Embryonic facial prominence (tissue), 1 donor: ENCODE measurements around the gene SIK2.

Experiments used
- DNase-seq: peaks from one replicate; pipeline ENCODE4 v3.0.0-alpha.2; 2016; ENCODE audit errors: extremely low spot score

SIK2 gene

DNA sequence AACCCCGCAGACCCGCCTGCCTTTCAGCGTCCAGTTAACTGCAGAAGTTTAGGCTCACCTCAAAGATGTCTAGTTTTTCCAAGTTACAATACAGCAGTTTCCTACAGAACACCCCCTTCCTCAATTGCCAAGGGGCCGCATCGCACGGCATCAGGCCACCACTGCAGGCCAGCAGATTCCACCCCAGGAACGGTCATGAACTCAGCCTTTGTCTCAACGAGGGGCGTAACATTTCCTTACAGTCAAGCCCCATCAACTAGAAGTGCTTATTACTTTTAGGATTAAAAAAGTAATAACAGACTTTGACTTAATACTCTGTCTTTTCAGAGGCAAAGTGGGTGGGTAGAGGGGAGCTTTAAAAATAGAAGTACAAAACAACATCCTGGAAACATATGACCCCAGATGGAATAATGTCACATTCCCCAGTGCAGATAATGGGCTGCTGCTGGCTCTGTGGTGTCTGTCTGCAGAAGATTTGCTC lies 127.6 kb downstream of the SIK2 start:
- no peak for DNase-seq

DNA sequence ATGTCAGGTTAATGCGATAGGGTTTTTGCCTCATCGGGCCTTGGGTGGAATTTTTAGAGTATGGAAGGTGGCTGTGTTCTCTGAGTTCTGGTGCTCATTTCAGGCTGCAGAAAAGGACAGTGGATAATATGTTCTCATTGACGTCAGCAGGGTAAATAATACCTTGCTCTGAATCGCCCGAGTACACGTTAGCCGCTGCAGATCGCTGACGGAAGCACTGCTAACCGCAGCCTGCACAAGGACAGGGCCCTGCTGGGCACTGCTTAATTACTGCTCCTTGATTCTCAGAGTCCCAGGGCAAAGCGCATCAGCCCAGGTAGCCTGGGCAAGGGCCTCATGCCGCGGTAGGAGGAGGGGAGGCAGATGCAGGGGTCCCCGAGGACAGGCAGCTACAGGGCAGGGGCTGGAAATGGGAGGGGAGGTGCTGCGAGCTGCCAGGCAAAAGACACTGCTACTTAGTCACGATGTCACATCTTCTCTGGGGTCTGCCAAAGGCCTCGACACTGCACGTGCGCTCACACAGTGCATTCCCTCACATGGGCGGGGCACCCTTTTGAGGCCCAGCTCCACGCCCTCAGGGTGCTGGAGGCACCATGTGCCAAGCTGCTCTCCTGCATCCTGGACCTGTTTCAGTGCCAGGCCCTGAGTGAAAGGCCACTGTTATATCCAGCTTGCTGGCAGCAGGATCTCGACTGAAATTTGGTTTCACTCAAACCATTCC lies 128.8 kb downstream of the SIK2 start:
- no peak for DNase-seq

DNA sequence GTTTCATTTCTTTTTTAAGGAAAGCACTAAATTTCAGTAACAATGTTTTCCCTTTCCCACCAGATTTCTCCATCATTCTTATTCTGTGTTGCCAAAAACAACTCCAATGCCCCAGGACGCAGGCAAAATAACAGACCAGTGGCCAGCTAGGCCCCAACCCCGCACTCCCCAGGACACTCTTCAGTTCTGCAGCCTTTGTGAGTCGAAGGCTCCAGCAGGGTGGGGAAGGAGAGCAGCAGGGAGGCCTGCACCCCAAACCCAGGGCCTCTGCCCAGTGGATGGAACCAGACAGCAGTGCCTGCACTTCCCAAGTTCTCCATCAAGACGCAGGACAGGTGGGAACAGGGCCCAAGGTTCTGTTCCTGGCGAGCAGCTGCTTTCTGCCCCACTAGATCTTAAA lies 129.6 kb downstream of the SIK2 start:
- no peak for DNase-seq

DNA sequence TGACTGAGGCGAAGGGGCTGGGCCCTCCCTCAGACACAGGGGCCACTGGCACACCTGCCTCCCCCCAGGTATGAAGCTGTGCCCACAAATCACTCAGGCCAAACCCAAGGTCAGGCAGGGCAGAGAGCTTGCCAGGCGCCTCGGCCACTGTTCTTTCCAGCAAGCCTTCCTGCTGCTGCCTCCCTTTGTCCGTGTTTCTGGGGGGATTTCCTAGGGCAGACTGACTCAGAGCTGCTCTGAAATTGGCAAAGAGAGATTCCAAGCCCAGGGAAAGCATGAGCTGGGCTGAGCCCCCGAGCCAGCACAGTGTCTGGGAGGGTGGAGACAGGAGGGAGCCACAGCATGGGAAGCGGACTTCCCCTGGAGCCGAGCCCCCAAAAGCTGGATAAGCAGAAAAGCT lies 130.8 kb downstream of the SIK2 start:
- no peak for DNase-seq

DNA sequence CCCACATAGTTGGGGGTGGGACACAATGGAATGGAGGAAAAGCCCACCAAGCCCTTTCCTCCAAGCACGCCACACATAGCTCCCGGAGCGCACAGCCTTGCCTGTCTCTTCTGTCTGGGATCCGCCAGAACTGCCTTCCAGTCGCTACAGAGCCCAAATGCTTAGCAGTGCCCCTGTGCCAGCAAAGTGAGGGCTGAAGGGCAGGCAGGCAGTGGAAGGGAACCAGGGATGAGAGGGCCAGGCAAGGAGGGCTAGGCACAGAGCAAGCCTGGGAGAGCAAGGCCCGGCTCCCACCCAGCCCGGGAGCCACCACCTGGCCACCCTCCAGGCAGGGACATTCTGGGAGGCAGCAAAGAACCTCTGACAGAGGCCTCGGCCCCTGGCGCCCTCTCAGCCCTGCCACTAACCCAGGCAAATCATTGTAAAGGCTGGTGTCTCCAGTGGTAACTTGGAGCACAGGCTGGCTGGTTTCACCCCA lies 131.4 kb downstream of the SIK2 start:
- DNase-seq, result no peak

DNA sequence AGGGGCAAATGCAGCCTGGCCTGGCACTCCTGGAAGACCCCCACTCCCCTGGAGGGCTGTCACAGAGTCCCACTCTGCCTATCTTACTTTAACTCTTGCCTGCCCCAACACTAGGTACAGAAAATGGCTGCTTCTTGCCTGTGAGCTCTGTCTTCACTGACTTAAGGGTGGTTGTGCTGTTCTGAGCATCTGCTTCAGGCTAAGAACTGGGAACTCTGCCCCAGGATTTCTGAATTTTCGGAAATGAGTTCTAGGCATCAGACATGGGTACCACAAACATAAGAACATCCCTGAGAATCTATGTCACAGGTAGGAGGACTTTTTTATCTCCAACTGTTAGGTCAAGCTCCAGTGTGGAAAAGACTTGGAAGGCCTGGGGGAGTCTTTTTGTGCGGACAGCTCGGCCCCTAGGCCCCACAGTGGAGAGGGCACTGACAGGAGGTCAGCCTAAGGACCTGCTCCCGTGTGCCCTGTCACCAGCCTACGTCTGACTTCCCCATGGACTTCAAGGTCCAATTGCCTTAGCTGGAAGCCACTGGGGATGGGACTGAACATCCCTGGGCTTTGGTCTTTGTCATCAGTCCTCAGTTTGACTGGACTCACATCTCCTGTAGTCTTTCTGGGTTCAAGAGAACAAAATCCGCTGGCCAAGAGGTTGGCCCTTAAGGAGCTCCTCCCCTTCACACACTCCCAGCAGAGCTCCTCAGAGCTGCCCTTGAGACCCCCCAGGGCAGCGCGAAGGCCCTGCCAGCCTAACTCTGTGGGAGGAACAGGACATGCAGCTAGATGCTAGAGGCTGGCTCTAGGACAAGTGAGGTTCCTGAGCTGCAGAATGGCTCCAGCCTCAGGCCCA lies 132.1 kb downstream of the SIK2 start:
- DNase-seq, result no peak

DNA sequence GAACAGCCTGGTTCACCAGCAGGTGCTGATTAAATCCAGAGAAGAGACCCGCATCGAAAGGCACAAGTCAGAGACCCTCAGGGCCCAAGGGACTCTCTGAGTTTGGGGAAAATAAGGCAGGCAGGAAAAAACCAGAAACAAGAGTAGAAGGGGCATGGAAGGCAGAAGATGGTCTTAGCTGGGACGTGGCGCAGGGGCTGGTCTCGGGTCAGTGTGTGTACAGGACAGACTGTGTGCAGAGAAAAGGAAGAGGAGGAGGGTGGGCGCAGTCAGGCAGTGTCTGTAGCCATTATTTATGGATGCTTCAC lies 132.7 kb downstream of the SIK2 start:
- no peak for DNase-seq

DNA sequence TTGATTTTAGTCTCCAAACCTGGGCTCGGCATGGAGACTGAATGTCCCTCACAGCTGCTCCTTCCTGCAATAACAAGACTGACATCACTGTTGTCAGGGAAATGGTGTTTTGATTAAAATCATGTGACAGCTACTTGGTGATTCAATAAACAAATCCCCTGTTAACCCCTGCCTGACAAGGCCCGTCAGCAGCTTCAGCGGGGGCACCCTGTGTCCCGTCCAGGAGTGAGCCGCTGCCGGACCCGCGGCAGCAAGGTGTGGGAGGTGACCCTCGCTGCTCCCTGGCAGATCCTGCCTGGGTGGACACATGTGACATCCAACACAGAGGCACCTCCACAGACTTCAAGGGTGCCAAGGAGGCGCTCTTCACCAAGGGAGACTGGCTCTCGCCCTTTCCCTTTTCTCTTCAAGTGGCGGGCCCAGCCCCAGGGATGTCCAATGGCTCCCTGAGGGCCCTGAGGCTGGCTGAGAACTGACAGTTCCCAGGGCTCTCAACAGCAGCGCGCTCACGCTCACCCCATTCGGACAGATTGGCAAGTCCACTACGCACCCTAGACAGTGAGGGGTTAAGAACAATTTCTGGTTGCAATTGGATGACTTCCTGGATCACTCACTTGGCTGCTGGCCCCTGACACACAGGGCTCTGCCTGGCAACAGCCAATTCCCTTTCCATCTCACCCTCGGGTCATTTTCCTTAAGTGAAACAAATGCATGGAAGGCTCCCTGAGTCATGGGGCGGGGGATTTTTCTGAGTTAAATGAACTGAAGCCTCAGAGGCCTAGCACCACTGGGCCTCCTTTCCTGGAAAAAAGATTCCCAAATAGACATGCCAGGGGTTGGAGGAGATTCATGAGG lies 133.2 kb downstream of the SIK2 start:
- peak; percentile 85 for DNase-seq

DNA sequence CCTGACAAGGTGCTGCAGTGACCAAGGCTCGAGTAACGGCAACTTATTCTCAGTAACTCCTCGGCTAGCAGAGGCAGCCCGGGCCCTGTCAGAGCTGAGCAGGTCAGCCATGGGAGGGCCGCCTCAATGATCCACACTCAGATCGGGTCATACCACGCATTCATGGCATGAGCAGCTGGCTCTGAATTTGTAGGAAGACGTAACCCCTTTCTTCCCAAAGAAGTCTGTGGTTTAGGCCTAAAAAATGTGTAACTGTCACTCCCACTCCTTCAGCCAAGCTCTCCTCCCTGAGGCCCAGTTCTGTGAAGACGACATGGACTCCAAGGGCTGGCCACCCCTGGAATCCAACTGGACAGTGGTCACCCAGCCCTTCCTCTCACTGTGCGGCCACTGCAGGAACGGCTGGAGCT lies 133.9 kb downstream of the SIK2 start:
- no peak for DNase-seq

DNA sequence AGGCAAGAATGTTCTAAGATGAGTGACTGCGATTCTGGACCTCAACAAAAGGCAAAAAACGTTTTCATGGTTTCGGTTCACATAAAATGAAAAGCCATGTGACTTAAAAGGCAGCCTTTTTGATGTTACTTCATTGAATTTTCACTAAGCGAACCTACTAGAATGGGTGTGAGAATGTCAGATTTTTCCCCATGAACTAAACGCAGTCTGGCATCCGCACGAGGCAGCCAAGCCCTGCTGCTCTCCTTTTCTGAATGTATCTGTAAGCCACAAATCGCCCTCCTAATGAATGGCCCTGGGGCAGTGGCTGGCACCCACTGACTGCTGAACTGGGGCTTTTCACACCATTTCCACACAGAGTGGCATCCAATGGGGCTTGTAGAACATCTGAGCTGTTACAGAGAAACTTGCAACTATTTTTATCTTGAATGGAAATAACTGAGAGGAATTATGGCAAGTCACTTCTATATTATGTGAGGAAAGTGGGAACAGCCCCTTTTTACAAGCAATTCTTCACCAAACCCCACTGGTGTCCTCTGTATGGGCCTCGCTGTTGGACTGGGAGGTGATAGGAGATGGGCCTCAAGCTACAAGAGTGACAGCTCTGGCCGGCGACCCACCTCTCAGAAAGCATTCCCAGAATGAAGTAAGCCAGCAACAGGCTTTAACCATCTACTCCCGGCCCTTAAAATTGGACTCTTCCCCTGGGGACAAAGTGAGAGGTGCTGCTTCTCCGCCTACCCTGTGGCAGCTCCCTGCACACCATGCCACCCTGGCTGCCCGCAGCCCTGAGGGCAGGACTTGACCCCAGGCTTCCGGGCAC lies 134.6 kb downstream of the SIK2 start:
- DNase-seq, result no peak

DNA sequence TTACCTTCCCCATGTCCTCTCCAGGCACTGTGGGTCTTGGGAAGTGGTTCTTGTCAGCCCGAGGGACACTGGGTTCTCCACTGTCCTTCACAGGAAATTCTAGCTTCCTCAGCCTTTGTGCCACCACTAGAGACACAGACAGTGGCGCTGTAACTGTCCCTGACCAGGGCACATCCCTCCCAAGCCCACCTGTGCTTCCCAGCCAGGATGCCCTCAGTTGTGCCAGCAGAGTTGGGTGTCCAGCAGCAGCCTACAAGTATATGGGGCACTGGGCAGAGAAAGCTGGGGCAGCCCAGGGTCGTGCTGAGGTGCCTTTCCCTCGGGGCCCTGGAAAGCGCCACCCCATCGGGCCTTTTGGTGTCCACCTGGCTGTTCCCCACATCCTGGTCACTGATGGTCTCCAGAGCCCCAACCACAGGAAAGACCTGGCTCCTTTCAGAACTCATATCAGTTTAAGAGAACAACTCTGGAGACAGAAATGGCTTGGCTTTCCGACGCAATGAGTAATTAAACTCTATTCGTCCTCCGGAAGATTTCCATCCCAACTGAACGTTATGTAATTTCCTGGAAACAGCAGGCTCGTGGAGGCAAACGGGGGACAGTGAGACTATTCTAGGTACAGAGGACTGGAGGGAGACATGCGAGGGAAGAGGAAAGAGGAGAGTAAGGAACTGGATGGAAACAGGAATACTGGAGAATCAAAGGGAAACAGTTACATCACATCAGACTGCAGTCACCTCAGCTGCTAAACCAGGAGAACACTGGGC lies 135.4 kb downstream of the SIK2 start:
- DNase-seq, result peak; percentile 20

DNA sequence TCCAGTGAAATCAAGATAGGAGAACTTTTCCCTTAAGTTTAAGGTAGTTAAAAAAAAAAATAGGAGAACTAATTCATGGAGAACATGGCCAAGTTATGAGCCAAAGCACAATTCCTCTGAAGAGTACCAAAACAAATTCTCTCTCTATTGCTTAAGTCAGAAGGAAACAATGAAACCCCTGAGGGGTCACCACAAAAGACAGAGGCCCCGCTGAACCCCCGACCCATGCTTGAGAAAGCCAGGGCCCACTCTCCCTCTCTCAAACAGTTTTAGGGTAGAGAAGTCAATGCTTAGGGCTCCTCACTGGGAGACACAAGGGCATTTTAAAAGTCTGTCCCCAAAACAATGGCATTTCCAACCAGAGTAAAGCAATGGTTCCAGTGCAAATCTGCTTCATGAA lies 137.1 kb downstream of the SIK2 start:
- DNase-seq, result no peak

DNA sequence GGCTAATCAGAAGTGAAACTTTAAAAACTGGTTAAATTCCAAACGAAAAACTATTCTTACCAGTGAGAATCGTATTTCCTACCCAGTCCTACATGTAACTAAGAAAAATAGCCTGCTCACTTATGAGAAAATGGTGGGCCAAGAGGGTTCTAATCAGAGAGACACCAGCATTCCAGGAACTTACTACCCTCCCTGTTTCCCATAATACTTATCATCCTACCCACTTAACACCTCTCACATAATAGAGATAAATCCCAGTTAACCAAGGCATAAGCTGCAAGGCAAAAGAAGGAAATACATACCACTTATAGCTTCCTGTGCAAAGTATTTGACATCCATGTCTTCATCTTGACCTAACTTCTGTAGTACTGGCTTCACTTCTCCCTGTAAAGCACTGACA lies 139.5 kb downstream of the SIK2 start:
- DNase-seq, result no peak

DNA sequence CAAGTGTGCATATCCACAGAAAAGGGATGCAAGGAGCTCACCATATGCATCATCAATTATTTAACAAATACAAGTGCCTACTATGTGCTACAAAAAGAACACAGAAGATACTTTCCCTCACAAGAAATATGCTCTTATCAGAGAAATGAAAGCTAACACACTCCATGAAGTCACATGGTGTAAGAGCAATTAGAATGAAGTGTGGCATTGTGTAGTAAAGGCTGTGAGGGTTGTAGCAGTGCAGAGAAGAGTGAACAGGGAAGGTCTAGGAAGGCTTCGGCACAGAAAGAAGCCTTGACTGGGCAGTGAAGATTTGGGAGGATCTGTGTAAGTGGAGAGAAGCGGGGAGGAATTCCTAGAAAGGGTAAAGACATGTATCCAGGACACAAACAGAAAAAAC lies 141.5 kb downstream of the SIK2 start:
- no peak for DNase-seq

DNA sequence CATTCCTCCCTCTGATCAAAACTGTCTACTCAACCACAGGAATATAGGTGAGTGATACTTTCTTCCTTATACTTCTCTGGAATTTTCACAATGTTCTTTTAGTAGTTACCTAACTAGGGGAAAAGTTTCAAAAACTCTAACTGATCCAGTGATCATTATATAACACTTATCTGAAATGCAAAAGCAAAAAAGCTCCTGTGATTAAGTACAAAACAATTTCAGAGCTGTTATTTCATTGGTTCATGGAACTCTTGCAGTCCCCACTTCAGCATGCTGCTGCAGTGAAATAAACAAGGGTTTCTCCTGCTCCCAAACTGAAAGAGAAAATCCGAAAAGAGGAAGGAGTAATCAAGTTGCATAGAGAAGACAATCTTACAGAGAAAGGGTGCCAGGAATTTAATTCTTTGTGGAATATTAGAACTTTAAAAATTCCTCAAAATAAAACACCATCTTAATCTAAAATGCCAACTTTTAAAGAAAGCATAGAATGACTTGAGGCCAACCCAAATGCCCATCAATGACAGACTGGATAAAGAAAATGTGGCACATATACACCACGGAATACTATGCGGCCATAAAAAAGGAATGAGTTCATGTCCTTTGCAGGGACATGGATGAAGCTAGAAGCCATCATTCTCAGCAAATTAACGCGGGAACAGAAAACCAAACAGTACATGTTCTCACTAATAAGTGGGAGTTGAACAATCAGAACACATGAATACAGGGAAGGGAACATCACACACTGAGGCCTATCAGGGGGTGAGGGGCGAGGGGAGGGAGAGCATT lies 143.7 kb downstream of the SIK2 start:
- DNase-seq, result no peak

DNA sequence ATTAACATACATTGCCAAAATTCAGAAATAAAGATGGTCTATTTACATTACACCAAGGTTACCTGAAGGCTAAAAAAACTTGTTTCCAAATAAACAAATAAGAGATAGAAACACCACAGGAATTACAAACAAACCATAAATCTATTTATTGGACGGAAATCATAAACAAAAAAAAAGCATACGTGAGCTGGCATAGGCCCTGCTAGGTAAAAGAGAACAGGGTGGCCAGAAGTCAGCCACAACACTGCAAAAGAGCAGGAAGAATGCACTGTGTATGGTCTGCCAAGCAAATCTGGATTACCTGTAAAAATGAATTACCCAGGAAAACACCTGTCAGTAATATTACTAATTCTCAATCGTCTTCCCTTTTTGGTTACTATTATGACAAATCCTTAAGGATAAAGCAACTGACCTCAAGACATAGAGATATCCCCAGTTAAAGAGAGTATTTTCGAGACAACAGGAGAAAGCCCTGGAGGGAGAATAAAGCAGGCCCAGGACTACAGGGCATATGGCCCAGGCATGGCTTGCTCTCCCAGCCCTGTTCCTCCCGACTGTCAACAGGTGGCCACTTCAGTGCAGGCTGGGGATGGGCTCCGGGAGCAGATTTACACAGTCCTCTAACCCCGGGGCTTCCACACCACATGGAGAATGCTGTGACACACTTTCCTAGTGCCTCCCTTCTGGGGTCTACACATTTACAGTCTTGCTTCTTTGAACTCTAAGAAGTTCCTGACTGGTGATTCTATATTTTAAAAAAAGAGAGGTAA lies 146.0 kb downstream of the SIK2 start:
- DNase-seq, result no peak

DNA sequence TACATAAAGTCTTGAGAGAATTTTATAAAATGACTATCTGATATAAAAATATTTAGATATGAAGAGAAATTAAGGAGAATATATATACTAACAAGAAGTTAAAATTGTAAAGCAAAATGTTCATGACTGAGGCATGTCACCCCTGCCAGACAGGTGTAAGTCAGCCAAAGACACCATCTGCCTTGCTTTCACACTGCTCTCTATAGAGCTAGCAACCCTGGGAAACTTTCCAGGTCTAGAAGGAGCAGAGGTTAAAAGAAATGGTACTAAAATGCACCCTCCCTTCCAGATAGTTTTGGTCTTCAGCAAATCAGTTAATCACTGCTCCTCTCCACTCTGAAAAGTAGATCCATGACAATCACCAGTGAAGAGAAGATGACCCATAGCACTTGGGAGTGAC lies 147.4 kb downstream of the SIK2 start:
- no peak for DNase-seq

DNA sequence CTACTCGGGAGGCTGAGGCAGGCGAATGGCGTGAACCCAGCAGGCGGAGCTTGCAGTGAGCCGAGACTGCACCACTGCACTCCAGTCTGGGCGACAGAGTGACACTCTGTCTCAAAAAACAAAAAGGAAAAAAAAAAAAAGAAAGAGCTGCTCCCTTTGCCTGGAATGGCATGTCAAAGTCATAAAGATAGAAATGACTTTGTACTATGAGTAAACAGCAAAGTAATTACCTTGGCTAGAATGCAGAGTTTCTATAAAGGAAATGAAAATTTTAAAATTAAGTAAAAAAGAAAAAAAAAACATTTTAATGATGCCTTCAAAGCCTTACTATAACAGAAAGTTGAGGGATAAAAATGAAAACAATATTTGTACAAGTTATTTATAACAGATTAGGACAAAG lies 153.8 kb downstream of the SIK2 start:
- no peak for DNase-seq

DNA sequence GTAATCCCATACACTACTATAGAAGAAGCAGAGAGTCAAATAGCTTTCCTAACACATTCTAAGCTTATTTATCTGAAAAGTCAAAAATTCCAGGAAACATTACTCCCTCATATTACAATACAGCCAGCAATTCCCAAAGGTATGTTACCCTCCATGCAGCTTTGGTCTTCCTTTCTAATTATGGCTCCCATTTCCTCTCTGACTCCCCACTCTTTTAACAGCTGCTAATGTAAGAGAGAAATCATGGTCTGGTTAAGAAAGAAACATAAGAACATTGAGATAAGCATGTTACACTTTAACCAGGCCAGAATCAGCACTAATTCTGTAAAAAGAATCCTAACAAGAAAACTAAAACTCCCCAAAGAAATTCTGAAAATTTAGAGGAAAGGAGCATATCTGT lies 157.1 kb downstream of the SIK2 start:
- no peak for DNase-seq
